GM18499 (cell line): ENCODE results near the gene SUCLG1.
"Not testable (repeated sequence)": the region's sequence is repeated elsewhere in the genome, so short reads cannot be mapped to it uniquely, and the experiment has no call there.

Experiments
- ATAC-seq: cut with Tn5 transposase; IDR thresholded peaks from one replicate; pipeline ENCODE4 v1.9.1; 2021; ENCODE audit warnings: moderate number of reproducible peaks; ENCODE audit not compliant: insufficient read depth, unreplicated experiment

Gene SUCLG1

GRCh38 chr2:84425310-84425709 is 33.8 kb downstream of the SUCLG1 start:
- no peak for ATAC-seq

GRCh38 chr2:84424152-84424551 is 34.9 kb downstream of the SUCLG1 start:
- ATAC-seq: no peak

- ATAC-seq: no peak
Measured at GRCh38 chr2:84421791-84422190, 37.3 kb downstream of the SUCLG1 start.

- no peak for ATAC-seq
Measured at GRCh38 chr2:84421197-84421596, 37.9 kb downstream of the SUCLG1 start.

GRCh38 chr2:84417453-84418145 is 41.5 kb downstream of the SUCLG1 start:
- no peak for ATAC-seq

GRCh38 chr2:84409531-84409930 is 49.5 kb downstream of the SUCLG1 start:
- ATAC-seq: no peak

GRCh38 chr2:84402111-84402510 is 57.0 kb downstream of the SUCLG1 start:
- ATAC-seq: not testable (repeated sequence)

- not testable (repeated sequence) for ATAC-seq
Measured at GRCh38 chr2:84399839-84400238, 59.2 kb downstream of the SUCLG1 start.

- ATAC-seq: no peak
Measured at GRCh38 chr2:84395820-84396219, 63.3 kb downstream of the SUCLG1 start.

GRCh38 chr2:84394628-84395027 is 64.5 kb downstream of the SUCLG1 start:
- ATAC-seq: no peak

- ATAC-seq: no peak
Measured at GRCh38 chr2:84393829-84394228, 65.3 kb downstream of the SUCLG1 start.

GRCh38 chr2:84389794-84390193 is 69.3 kb downstream of the SUCLG1 start:
- ATAC-seq: no peak

- ATAC-seq: no peak
Measured at GRCh38 chr2:84388921-84389490, 70.1 kb downstream of the SUCLG1 start.

GRCh38 chr2:84388133-84388532 is 70.9 kb downstream of the SUCLG1 start:
- no peak for ATAC-seq

- ATAC-seq: no peak
Measured at GRCh38 chr2:84386336-84387040, 72.6 kb downstream of the SUCLG1 start.

GRCh38 chr2:84383271-84383670 is 75.8 kb downstream of the SUCLG1 start:
- no peak for ATAC-seq

GRCh38 chr2:84380875-84381274 is 78.2 kb downstream of the SUCLG1 start:
- no peak for ATAC-seq

GRCh38 chr2:84378960-84379359 is 80.1 kb downstream of the SUCLG1 start:
- no peak for ATAC-seq

GRCh38 chr2:84375020-84375419 is 84.1 kb downstream of the SUCLG1 start:
- no peak for ATAC-seq

GRCh38 chr2:84373866-84374265 is 85.2 kb downstream of the SUCLG1 start:
- ATAC-seq: no peak
